ENCODE measurements around the gene ARHGAP42. TPM values are rescaled to one million over a fixed set of nuclear protein-coding genes. Genes with fewer than 3 reads are reported as not detected.
"Not testable (repeated sequence)": the region's sequence is repeated elsewhere in the genome, so short reads cannot be mapped to it uniquely, and the experiment has no call there.

Gene ARHGAP42
- total RNA-seq, 1 donor from 2014 or later = 21.6 TPM

- Mint-ChIP-seq H3K27ac (ENCODE audit: unreplicated experiment) (no peak overlapping the region), H3K9me3 (peaks cover 8% of the 10 kb centered on the region)
Observed at GRCh38 chr11:100640646-100641045, 46.4 kb upstream of the ARHGAP42 start.

GRCh38 chr11:100641456-100641855, 45.6 kb upstream of the ARHGAP42 start:
- peaks cover 5% of the 10 kb centered on the region for H3K9me3 Mint-ChIP-seq
- H3K36me3 Mint-ChIP-seq (ENCODE audit: low read depth) = no peaks in the 10 kb centered on the region
- no peak overlapping the region for H3K27ac Mint-ChIP-seq (ENCODE audit: unreplicated experiment)
- H3K4me1 Mint-ChIP-seq = peaks cover 44% of the 10 kb centered on the region
- no peak for TF ChIP-seq CTCF (conservative IDR thresholded peaks at IDR 0.05)
- H3K4me3 Mint-ChIP-seq = no peak overlapping the region
- H3K27me3 Mint-ChIP-seq (ENCODE audit: low read depth) = no peaks in the 10 kb centered on the region
- no peak for DNase-seq (ENCODE audit: low read depth, low spot score)

More at GRCh38 chr11:100640646-100641045, 46.4 kb upstream of the ARHGAP42 start:
- no peak for TF ChIP-seq CTCF (conservative IDR thresholded peaks at IDR 0.05)
- no peak for DNase-seq (ENCODE audit: low read depth, low spot score)
- no peak overlapping the region for H3K4me3 Mint-ChIP-seq
- H3K4me1 Mint-ChIP-seq = peaks cover 48% of the 10 kb centered on the region
- no peaks in the 10 kb centered on the region for H3K27me3 Mint-ChIP-seq (ENCODE audit: low read depth)
- no peaks in the 10 kb centered on the region for H3K36me3 Mint-ChIP-seq (ENCODE audit: low read depth)

- no peak overlapping the region for H3K4me3 Mint-ChIP-seq
Observed at GRCh38 chr11:100646545-100646944, 40.5 kb upstream of the ARHGAP42 start.

GRCh38 chr11:100647861-100648260, 39.2 kb upstream of the ARHGAP42 start:
- H3K36me3 Mint-ChIP-seq (ENCODE audit: low read depth) = peaks cover 30% of the 10 kb centered on the region
- TF ChIP-seq CTCF (conservative IDR thresholded peaks at IDR 0.05) = no peak
- H3K9me3 Mint-ChIP-seq = peaks cover 18% of the 10 kb centered on the region
- no peak for DNase-seq (ENCODE audit: low read depth, low spot score)
- H3K4me1 Mint-ChIP-seq = peaks cover 17% of the 10 kb centered on the region
- H3K4me3 Mint-ChIP-seq = no peak overlapping the region
- H3K27ac Mint-ChIP-seq (ENCODE audit: unreplicated experiment) = no peak overlapping the region
- H3K27me3 Mint-ChIP-seq (ENCODE audit: low read depth) = no peaks in the 10 kb centered on the region

More at GRCh38 chr11:100646545-100646944, 40.5 kb upstream of the ARHGAP42 start:
- DNase-seq (ENCODE audit: low read depth, low spot score) = no peak
- Mint-ChIP-seq H3K27ac (ENCODE audit: unreplicated experiment) (no peak overlapping the region), H3K9me3 (peaks cover 15% of the 10 kb centered on the region), H3K4me1 (peaks cover 17% of the 10 kb centered on the region), H3K27me3 (ENCODE audit: low read depth) (no peaks in the 10 kb centered on the region), H3K36me3 (ENCODE audit: low read depth) (peaks cover 22% of the 10 kb centered on the region)
- no peak for TF ChIP-seq CTCF (conservative IDR thresholded peaks at IDR 0.05)

- H3K4me1 Mint-ChIP-seq = no peaks in the 10 kb centered on the region
- no peaks in the 10 kb centered on the region for H3K36me3 Mint-ChIP-seq (ENCODE audit: low read depth)
- H3K9me3 Mint-ChIP-seq = no peaks in the 10 kb centered on the region
- H3K27ac Mint-ChIP-seq (ENCODE audit: unreplicated experiment) = no peak overlapping the region
- no peak for TF ChIP-seq CTCF (conservative IDR thresholded peaks at IDR 0.05)
- no peak for DNase-seq (ENCODE audit: low read depth, low spot score)
- no peaks in the 10 kb centered on the region for H3K27me3 Mint-ChIP-seq (ENCODE audit: low read depth)
- no peak overlapping the region for H3K4me3 Mint-ChIP-seq
Observed at GRCh38 chr11:100663583-100663982, 23.5 kb upstream of the ARHGAP42 start.

- Mint-ChIP-seq H3K9me3 (no peaks in the 10 kb centered on the region), H3K27me3 (ENCODE audit: low read depth) (no peaks in the 10 kb centered on the region), H3K27ac (ENCODE audit: unreplicated experiment) (no peak overlapping the region), H3K4me1 (no peaks in the 10 kb centered on the region), H3K4me3 (no peak overlapping the region), H3K36me3 (ENCODE audit: low read depth) (no peaks in the 10 kb centered on the region)
- no peak for DNase-seq (ENCODE audit: low read depth, low spot score)
- TF ChIP-seq CTCF (conservative IDR thresholded peaks at IDR 0.05) = no peak
Observed at GRCh38 chr11:100663996-100664395, 23.1 kb upstream of the ARHGAP42 start.

GRCh38 chr11:100666816-100667215, 20.3 kb upstream of the ARHGAP42 start:
- not testable (repeated sequence) for H3K9me3 Mint-ChIP-seq; DNase-seq (ENCODE audit: low read depth, low spot score); H3K4me1 Mint-ChIP-seq

More at GRCh38 chr11:100666816-100667215, 20.3 kb upstream of the ARHGAP42 start:
- H3K27ac Mint-ChIP-seq (ENCODE audit: unreplicated experiment); H3K27me3 Mint-ChIP-seq (ENCODE audit: low read depth); H3K36me3 Mint-ChIP-seq (ENCODE audit: low read depth); H3K4me3 Mint-ChIP-seq: not testable (repeated sequence)
